GM21786 (cell line): ENCODE data around the gene ADIPOQ.
"Not testable (repeated sequence)": the region's sequence is repeated elsewhere in the genome, so short reads cannot be mapped to it uniquely, and the experiment has no call there.

Source experiments
- ATAC-seq: cut with Tn5 transposase; IDR thresholded peaks from one replicate; pipeline ENCODE4 v1.9.1; 2021; ENCODE audit not compliant: unreplicated experiment

The ADIPOQ gene

DNA sequence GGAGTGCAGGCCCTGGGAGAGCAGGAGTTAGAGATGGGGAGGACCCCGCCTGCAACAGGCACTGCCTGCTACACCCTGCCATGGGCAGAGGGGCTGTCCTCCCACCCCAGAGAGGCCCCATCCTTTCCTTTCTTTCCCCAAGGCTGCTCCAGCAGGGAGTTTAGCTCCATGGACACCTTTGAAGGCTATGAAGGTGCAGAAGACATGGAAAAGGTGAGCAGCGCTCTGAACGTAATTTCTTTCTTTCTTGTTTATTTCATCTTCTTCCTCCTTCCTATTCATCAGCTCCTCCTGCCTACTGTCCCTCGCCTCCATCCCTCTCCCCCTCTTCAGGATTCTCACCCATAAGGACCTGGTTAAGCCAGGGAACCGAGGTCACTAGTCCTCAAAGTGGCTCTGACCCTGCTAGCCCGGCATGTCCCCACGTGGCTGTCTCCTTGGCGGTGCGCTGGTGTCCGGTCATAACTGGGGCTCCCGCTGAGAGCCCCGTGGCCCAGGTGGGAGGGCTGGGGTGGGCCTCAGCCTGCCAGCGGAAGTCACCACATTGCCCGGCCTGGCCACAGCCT, 16.0 kb upstream of the ADIPOQ start:
- no peak for ATAC-seq

DNA sequence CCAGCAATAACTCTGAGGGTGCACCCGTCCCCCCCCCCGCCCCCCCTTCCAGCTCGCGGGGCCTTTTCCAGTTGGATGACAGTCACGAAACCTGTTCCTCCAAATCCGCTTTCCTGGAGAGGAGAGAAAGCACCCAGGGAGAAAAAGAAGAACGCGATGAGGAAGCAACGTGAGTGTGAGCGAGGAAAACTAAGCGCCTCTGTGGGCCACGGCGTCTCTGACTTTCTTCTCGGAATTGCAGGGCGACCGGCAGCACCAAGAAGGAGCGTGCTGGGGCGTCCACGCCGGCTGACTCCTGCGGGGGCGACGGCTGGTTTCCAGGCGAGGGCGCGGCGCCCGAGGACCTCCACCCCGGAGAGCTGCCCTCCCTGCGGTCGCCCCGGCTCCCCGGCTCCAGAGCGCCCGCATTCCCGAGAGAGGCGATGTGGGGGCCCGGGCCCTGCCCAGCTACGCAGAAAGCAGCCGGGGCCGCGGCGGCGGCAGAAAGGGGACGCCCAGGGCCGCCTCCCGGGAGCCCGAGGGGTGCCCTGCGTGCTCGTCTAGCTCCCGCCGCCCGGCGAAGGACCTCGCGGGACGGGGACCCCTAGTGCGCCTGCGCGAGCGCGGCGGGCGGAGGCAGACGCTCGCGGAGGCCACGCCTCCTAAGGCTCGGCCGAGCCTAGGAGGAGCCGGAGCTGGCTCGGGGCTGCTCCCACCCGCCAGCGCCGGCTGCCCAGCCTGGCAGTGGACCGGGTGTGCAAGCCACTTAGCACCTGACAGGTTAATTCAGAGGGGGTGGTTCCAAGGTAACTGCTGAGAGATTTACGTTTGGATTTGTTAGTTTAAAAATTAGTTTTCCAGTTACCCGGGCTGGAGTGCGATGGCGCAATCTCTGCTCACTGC, 15.3 kb upstream of the ADIPOQ start:
- peak; percentile 81 for ATAC-seq

DNA sequence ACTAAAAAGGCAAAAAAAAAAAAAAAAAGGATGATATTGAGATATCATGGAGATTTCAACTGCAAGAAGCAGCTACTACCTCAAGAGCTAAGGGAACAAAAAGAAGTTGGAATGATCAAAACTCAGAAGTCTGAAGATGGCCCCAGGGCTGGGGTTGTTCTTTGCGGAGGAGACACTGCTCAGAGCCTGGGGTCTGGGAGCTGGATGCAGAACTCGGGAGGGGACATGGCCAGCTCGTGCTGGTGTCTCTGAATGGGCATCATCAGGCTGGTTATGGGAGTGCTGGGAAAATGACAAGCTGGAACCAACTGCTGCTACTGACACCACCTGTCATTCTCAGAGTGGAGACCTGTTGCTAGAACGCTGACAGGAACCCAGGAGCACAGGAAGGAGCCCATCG, 14.2 kb upstream of the ADIPOQ start:
- no peak for ATAC-seq

DNA sequence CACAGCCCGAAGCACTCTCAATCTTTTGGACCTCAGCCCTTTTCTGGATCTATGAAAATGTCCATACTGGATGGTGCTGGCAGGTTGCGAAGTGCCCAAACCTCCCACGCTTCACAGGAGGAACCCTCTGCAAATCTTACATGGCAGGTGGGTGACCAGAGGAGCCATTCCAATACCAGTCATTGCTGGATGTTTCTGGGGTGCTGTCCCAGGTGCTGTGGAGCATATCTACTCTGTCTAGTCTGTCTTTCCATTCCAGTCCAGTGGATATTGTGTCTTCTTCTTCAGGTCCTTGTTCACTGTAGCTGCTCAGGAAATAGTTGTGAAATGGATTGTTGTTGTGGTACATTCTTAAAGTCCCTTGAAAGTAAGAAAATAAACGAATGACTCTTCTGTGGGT, 10.7 kb upstream of the ADIPOQ start:
- no peak for ATAC-seq

DNA sequence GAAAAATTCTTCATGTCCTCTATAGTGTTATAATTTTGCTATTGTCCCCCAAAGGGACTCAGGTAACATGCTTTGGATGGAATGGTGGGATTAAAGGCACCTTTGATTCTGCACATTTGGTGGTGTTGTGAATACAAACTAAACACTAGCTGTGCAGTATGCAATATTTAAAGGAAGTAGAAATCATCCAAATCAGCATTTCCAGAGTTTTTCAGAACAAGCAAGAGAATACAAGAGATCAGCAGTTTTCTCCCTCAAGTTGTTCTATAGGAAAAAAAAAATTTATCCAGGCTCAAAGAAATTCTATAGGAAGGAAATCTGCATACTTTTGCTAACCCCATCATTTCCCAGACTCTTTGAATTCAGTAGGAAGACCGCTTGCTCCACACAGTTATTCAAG, 10.2 kb upstream of the ADIPOQ start:
- ATAC-seq, result no peak

DNA sequence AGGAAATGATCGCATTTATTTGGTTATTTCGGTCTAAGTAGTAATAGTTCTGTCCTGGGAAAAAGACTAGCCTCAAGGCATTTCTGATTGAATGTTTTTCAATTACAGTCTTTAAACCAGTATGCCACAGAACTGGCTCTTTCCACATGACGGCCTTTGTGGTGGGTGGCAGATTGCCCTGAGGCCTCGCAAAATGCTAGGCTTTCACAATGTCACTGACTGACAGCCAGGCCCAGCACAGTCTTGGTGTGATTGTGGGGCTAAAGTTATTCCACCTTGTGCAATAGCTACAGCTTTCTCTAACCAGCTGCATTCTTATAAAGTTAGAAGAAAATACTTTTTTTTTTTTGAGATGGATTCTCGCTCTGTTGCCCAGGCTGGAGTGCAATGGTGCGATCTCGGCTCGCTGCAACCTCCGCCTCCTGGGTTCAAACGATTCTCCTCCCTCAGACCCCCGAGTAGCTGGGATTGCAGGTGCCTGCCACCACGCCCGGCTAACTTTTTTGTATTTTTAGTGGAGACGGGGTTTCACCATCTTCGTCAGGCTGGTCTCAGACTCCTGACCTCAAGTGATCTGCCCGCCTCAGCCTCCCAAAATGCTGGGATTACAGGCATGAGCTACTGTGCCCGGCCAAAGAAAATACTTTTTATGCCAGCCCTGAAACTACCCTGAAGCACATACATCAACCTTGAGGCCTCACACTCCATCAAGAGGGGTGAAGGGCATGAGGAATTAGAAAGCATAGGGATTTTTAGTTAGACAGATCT, 2.5 kb upstream of the ADIPOQ start:
- ATAC-seq, result no peak

DNA sequence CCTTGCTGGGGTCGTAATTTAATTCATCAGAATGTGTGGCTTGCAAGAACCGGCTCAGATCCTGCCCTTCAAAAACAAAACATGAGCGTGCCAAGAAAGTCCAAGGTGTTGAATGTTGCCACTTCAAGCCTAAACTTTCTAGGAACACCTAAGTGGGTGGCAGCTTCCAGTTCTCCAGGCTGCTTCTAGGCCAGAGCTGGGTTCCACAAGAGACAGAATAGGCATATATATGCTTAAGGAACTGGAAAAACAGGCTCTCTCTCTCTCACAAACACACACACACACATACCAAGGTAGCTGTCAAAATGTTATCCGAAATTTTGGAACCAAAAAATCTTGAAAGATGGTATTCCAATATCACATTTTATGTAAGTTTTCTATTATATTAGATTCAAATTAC, 890 bp upstream of the ADIPOQ start:
- ATAC-seq, result no peak

DNA sequence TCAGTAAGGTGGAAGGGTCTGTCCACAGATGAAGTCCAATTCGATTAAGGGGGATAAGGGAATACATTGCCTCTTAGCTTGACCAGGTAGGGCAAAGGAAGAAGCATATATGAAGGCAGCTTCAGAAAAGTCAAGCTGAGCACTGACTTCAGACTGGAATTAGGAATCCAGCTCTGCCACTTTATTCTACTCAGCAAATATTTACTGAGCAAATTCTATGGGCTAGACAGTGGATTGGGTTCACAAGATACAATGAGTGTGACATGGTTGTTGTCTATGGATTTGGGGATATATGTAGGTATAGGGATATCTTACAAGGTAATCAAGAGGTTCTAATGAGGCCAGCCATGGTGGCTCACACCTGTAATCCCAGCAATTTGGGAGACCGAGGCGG, 526 bp downstream of the ADIPOQ start:
- ATAC-seq, result no peak

DNA sequence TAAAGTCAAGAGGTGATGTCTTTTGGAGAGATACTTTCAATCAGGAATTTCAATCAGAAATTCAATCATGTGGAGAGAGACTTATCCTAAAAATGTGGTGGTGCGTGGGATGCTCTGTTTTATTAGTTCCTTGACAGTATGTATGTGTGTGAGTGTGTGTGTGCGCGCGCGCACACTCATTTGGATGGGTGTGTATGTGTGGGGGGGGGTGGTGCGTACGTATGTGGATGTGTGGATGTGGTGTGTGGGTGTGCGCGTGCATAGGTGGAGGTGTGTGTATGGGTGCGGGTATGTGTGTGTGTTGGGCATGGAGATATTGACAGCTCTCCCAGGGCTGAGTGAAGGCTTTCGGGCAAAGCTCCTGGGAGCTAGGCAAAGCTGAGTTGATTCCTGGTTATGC, 2.4 kb downstream of the ADIPOQ start:
- no peak for ATAC-seq

DNA sequence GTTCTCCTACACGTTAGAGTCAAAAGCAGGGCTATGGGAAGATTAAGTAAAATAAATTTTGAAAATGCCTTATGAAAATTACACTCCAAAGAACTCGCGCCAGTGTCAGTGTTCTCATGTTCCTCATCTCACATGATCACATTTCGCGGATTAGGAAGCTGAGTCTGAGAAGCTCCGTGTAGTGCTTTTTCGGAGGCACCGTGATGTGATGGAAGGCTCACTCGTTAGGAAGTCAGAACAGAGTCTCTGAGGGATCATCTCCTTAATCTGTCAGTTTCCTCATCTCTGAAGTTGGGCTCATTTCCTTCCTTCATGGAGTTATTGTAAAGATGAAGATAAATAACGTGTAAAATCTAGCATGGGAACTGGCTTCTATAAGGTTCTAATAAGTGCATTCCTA, 3.2 kb downstream of the ADIPOQ start:
- no peak for ATAC-seq

DNA sequence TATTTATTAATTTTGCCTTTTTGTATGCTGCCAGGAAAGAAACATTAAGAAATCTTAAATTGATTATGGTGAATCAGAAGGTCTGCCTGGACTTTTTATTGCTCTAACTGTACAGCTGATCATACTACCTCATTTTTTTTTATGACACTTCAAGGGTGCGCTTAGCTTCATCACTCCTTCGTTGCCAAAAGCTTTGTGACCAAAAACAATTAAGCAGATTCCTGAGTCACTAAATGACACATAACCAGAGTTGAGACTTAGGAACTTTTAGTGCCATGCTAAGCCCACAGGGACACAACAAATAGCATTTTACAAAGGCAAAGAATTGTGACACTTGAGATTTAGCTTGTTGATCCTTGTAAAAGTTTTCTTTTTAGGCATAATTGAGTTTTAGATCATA, 4.9 kb downstream of the ADIPOQ start:
- no peak for ATAC-seq

DNA sequence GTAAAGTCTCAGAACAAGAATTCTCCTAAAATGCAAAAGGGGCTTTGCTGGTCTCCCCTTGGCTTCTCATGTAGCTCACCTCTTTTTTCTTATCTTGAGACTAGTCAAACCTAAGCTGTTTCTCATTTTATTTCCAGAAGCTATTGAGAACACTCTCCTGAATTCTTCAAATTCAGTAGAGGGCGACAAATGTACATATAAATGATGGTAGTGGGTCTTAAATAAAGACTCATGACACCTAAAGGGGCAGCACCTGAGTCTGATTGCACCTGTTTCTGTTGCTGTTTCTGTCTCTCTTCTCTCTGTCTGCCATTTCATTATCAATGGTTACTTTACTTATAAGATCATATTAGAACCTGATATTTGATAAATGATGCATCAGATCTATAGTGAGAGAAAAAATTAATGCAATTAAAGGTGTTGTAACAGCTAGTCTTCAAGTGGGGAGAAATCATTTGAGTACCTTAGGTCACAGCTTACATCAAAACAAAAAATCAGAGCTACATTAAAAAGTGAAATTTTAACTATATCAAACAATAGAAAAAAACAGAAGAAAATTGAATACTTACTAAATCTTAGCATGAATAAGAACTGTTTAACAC, 7.0 kb downstream of the ADIPOQ start:
- ATAC-seq, result peak; percentile 68

DNA sequence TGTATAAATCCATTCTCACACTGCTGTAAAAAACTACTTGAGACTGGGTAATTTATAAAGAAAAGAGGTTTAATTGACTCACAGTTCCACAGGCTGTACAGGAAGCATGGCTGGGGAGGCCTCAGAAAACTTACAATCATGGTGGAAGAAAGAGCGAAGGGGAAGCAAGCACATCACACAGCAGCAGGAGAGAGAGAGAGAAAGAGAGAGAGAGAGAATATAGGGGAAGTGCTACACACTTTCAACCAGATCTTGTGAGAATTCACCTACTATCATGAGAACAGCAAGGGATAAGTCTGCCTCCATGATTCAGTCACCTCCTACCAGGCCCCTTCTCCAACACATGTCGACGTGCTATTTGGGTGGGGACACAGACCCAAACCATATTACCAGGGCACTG, 9.3 kb downstream of the ADIPOQ start:
- not testable (repeated sequence) for ATAC-seq

DNA sequence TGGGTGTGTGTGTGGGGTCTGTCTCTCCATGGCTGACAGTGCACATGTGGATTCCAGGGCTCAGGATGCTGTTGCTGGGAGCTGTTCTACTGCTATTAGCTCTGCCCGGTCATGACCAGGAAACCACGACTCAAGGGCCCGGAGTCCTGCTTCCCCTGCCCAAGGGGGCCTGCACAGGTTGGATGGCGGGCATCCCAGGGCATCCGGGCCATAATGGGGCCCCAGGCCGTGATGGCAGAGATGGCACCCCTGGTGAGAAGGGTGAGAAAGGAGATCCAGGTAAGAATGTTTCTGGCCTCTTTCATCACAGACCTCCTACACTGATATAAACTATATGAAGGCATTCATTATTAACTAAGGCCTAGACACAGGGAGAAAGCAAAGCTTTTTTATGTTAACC, 10.5 kb downstream of the ADIPOQ start:
- no peak for ATAC-seq

DNA sequence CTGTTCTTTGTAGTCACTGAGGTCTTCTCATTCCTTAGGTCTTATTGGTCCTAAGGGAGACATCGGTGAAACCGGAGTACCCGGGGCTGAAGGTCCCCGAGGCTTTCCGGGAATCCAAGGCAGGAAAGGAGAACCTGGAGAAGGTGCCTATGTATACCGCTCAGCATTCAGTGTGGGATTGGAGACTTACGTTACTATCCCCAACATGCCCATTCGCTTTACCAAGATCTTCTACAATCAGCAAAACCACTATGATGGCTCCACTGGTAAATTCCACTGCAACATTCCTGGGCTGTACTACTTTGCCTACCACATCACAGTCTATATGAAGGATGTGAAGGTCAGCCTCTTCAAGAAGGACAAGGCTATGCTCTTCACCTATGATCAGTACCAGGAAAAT, 11.6 kb downstream of the ADIPOQ start:
- ATAC-seq, result no peak

DNA sequence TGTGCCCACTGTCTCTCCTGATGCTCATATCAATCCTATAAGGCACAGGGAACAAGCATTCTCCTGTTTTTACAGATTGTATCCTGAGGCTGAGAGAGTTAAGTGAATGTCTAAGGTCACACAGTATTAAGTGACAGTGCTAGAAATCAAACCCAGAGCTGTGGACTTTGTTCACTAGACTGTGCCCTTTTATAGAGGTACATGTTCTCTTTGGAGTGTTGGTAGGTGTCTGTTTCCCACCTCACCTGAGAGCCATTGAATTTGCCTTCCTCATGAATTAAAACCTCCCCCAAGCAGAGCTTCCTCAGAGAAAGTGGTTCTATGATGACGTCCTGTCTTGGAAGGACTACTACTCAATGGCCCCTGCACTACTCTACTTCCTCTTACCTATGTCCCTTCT, 12.4 kb downstream of the ADIPOQ start:
- ATAC-seq, result no peak

DNA sequence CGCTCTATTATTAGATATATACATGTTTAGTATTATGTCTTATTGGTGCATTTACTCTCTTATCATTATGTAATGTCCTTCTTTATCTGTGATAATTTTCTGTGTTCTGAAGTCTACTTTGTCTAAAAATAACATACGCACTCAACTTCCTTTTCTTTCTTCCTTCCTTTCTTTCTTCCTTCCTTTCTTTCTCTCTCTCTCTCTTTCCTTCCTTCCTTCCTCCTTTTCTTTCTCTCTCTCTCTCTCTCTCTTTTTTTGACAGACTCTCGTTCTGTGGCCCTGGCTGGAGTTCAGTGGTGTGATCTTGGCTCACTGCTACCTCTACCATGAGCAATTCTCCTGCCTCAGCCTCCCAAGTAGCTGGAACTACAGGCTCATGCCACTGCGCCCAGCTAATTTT, 15.2 kb downstream of the ADIPOQ start:
- no peak for ATAC-seq

DNA sequence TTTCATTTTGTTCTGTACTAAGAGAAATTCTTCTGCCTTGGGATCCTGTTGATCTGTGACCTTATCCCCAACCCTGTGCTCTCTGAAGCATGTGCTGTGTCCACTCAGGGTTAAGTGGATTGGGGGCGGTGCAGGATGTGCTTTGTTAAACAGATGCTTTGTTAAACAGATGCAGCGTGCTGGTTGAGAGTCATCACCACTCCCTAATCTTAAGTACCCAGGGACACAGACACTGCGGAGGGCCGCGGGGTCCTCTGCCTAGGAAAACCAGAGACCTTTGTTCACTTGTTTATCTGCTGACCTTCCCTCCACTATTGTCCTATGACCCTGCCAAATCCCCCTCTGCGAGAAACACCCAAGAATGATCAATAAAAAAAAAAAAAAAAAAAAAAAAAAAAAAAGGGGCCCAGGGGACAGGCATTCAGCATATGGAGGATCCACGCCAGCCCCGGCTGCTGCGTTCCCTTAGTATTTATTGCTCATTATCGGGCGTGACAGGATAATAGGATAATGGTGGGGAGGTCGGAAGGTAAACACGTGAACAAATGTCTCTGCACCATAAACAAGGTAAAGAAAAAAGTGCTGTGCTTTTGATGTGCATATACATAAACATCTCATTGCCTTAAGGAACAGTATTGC, 22.8 kb downstream of the ADIPOQ start:
- ATAC-seq, result not testable (repeated sequence)

DNA sequence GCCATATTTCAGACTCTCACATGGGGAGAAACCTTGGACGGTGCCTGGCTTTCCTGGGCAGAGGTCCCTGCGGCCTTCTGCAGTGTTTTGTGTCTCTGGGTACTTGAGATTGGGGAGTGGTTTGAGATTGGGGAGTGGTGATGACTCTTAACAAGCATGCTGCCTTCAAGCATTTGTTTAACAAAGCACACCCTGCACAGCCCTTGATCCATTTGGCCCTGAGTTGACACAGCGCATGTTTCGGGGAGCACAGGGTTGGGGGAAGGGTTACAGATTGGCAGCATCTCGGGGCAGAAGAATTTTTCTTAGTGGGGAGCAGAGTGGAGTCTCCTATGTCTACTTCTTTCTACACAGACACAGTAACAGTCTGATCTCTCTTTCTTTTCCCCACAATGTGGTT, 23.6 kb downstream of the ADIPOQ start:
- not testable (repeated sequence) for ATAC-seq

DNA sequence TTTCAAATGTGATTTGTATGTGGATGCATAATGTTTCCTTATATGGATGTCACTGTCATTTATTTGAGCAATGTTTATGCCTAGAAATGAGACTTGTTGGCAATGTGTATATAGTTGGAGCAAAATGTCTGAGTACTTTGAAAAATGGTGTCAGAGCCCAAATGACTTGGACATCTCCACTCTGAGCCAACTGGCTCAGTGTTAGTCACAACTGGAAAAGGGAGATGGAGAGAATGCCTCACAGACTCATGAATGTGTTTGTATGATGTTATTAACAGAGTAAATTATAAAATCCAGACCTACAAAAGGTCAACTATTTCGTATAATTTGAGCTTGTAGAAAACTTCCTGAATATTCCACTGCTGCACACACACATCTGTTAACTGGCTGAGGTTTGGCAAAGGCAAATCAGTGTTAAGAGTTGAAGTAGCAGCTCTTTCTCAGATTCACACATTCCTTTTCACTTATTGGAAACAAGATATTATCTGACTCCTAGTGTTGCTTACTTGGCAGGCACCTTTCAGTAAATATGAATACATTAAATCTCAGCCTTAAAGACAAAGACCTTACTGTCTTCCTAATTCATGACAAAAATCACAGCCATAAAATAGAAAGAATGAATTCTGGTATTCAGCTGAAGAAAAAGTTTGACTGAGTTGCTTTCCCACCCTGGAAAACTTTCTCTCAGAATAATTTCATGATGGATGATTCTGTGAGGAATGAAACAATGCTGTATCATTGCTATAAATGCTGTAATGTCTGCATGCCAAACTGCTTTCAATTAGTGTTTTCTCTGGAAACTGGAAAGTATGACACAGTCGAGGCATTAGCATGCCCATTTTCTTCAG, 27.0 kb downstream of the ADIPOQ start:
- ATAC-seq, result no peak
